Chondrocyte (in vitro differentiated cells): ENCODE data around the gene MKI67. TPM values are rescaled to one million over a fixed set of nuclear protein-coding genes. Genes with fewer than 3 reads are reported as not detected.

Source experiments
- DNase-seq: peaks from one replicate; pipeline ENCODE4 v3.0.0; 2021; ENCODE audit warnings: mixed read lengths, low spot score
- H3K27ac Mint-ChIP-seq: one replicate; pipeline ENCODE4 v1.8.0; 2021; ENCODE audit warnings: mild to moderate bottlenecking, moderate library complexity, mixed read lengths; ENCODE audit not compliant: unreplicated experiment
- H3K27me3 Mint-ChIP-seq: 2 replicates; pipeline ENCODE4 v1.8.0; 2021; ENCODE audit warnings: low read depth, mixed read lengths
- H3K36me3 Mint-ChIP-seq: 2 replicates; pipeline ENCODE4 v1.8.0; 2021; ENCODE audit warnings: low read depth, mixed read lengths
- H3K4me1 Mint-ChIP-seq: 2 replicates; pipeline ENCODE4 v1.8.0; 2021; ENCODE audit warnings: low read depth, mild to moderate bottlenecking, mixed read lengths
- H3K4me3 Mint-ChIP-seq: one replicate; pipeline ENCODE4 v1.8.0; 2021; ENCODE audit warnings: mild to moderate bottlenecking, moderate library complexity, mixed read lengths; ENCODE audit not compliant: unreplicated experiment
- H3K9me3 Mint-ChIP-seq: 2 replicates; pipeline ENCODE4 v1.8.0; 2021; ENCODE audit warnings: low read depth, mixed read lengths
- total RNA-seq: library from RNA; stranded (reverse); gene quantifications from 3 replicates; pipeline ENCODE4 v1.2.1, GENCODE V29; 2021
- TF ChIP-seq, protein P1 (sequence below): fragments of 200-600 bp; sonication (generic); IDR thresholded peaks from 2 replicates; pipeline ENCODE4 v1.5.0; 2021; ENCODE audit warnings: antibody characterized with exemption, mild to moderate bottlenecking, moderate library complexity

Gene MKI67
- total RNA-seq, 1 donor from 2014 or later = 17.1 TPM

DNA sequence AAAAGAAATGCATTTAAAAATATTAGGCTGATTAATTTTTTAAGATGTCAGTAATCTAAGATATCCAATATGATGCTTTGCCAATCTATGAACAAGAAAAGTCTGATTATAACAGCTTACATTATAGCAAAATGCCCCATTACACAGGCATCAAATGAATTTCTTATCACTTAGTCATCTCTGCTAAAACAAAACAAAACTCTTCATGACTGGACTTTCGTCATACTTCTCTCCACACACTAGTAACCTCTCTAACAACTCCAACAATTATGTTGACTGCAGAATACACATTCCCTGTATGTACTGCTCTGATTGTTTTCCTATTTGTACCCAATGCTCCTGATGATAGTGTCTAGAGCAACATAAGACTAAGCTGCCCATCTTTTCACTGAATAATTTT is 3.8 kb upstream of the MKI67 start:
- Mint-ChIP-seq H3K4me1 (peaks cover 10% of the 10 kb centered on the region), H3K36me3 (no peaks in the 10 kb centered on the region), H3K4me3 (no peak overlapping the region), H3K27me3 (no peaks in the 10 kb centered on the region), H3K9me3 (no peaks in the 10 kb centered on the region), H3K27ac (no peak overlapping the region)
- TF ChIP-seq, protein P1, sequence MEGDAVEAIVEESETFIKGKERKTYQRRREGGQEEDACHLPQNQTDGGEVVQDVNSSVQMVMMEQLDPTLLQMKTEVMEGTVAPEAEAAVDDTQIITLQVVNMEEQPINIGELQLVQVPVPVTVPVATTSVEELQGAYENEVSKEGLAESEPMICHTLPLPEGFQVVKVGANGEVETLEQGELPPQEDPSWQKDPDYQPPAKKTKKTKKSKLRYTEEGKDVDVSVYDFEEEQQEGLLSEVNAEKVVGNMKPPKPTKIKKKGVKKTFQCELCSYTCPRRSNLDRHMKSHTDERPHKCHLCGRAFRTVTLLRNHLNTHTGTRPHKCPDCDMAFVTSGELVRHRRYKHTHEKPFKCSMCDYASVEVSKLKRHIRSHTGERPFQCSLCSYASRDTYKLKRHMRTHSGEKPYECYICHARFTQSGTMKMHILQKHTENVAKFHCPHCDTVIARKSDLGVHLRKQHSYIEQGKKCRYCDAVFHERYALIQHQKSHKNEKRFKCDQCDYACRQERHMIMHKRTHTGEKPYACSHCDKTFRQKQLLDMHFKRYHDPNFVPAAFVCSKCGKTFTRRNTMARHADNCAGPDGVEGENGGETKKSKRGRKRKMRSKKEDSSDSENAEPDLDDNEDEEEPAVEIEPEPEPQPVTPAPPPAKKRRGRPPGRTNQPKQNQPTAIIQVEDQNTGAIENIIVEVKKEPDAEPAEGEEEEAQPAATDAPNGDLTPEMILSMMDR = no peak
- no peak for DNase-seq

DNA sequence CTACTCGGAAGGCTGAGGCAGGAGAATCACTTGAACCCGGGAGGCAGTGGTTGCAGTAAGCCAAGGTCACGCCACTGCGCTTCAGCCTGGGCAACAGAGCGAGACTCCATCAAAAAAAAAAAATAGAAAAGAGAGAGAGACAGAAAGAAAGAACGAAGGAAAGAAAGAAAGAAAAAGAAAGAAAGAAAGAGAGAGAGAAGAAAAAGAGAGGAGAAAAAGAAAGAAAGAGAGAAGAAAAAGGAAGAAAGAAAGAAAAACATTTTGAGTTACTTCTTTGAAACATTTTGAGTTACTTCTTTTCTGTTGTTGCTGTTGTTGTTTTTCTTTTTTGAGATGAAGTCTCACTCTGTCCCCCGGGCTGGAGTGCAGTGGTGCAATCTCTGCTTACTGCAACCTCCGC is 2.4 kb upstream of the MKI67 start:
- DNase-seq = no peak
- H3K36me3 Mint-ChIP-seq = no peaks in the 10 kb centered on the region
- H3K27me3 Mint-ChIP-seq = no peaks in the 10 kb centered on the region
- H3K9me3 Mint-ChIP-seq = no peaks in the 10 kb centered on the region
- no peak overlapping the region for H3K27ac Mint-ChIP-seq
- H3K4me1 Mint-ChIP-seq = peaks cover 23% of the 10 kb centered on the region
- TF ChIP-seq, protein P1 = no peak
- H3K4me3 Mint-ChIP-seq = no peak overlapping the region

DNA sequence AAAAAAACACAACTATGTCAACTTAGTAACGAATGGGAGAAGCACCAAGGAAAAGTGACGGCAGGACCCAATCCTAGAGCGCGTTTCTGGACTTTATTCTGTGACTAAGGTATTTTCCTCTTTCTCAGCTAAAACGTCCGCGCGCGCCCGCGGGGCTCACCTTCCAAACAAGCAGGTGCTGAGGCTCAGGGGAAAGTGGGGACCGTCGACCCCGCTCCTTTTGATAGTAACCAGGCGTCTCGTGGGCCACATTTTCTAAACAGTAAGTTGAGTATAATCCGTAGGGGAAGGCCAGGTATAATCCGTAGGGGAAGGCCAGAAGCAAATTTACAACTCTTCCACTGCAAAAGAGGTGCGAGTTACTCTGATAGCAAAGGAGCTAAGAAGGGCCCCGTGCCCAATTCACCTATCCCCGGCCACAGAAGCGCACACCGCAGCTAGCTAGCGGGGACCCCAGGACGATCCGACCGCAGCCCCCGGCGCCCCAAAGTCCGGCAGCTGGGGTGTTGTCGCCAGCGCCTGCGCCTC is 743 bp downstream of the MKI67 start:
- TF ChIP-seq, protein P1 = no peak
- Mint-ChIP-seq H3K27ac (peak overlapping the region; percentile 34), H3K9me3 (no peaks in the 10 kb centered on the region), H3K4me3 (peak overlapping the region; percentile 81), H3K27me3 (no peaks in the 10 kb centered on the region), H3K4me1 (peaks cover 26% of the 10 kb centered on the region), H3K36me3 (peaks cover 2% of the 10 kb centered on the region)
- DNase-seq = no peak

DNA sequence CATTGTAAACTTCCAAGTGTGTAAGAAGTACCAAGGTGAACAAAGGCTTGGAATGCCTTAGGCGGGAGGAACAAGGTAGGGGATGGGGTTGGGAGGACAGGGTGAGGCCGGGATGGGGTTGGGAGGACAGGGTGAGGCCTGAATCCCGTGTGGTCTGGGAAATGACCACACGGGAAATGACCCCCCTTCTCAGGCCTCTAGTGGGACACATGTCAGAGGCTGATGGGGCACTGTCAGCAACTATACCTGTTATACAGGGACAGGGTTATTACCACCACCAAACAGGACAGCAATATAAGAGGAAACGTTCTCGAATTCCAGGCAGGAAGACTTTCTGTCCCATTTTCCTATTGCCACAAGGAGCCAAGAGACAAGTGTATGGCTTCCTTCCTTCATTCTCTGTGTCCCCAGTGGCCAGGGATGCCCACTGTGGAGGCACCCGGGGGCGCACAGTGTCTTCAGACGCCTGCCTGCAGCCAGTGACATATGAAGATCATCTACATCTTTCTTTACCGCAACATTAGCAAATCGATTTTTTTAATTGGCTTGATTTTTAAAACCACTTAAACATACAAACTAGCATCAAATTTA is 1.3 kb downstream of the MKI67 start:
- TF ChIP-seq, protein P1 = no peak
- H3K4me3 Mint-ChIP-seq = peak overlapping the region; percentile 81
- no peak for DNase-seq
- no peaks in the 10 kb centered on the region for H3K27me3 Mint-ChIP-seq
- peaks cover 26% of the 10 kb centered on the region for H3K4me1 Mint-ChIP-seq
- H3K36me3 Mint-ChIP-seq = peaks cover 2% of the 10 kb centered on the region
- no peaks in the 10 kb centered on the region for H3K9me3 Mint-ChIP-seq
- H3K27ac Mint-ChIP-seq = no peak overlapping the region

DNA sequence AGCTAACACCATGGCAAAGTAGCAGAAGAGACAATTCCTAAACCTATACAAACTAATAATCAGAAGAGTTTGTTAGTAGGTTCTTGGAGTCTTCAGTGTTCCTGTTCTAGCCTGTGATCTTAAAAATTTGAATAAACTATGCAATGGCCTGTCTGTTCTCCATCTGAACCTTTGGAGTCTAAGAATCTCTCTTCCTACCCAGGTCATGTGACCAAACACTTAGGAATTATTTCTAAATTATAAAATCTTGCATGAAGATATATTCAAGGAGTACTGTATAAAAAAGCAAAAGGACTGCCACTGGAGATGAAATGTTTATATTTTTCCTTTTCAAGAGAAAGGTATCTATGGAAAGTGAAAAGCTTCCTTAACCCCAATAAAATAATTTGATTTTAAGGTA is 2.4 kb downstream of the MKI67 start:
- Mint-ChIP-seq H3K36me3 (peaks cover 2% of the 10 kb centered on the region), H3K4me1 (peaks cover 26% of the 10 kb centered on the region), H3K9me3 (no peaks in the 10 kb centered on the region), H3K27me3 (no peaks in the 10 kb centered on the region), H3K27ac (no peak overlapping the region), H3K4me3 (peak overlapping the region; percentile 56)
- DNase-seq = no peak
- TF ChIP-seq, protein P1 = no peak
